ENCODE results near the gene PDHX.

DNA sequence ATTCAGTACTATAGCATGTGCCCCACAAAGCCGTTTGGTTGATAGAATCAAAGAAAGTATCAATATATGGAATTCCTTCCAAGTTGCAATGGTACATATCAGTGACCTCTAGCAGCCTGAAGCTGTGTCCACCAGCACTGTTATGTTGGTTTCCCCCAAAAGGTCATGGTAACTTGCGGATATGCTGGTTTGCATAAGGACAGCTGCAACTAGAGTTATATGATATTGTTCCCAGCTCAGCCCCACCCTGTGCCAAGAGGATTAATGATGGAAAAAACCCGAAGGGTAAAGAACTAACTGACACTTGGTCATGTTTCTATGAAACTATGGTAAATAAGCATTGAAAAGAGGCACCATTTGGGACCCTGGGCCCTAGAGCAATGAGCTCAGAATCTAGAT, 93.5 kb downstream of the PDHX start:
- TF ChIP-seq ETV6 (conservative IDR thresholded peaks at IDR 0.05 in 1 of 2, IDR thresholded peaks at IDR 0.05 in 1 of 2; ENCODE audit: borderline replicate concordance in 1 of 2, low read depth in 1 of 2) (no peak), CEBPB (IDR thresholded peaks at IDR 0.05; ENCODE audit: borderline replicate concordance in 1 of 2, low read depth in 2 of 2, low read length in 2 of 2) (no peak)
- TF ChIP-seq, protein P1, sequence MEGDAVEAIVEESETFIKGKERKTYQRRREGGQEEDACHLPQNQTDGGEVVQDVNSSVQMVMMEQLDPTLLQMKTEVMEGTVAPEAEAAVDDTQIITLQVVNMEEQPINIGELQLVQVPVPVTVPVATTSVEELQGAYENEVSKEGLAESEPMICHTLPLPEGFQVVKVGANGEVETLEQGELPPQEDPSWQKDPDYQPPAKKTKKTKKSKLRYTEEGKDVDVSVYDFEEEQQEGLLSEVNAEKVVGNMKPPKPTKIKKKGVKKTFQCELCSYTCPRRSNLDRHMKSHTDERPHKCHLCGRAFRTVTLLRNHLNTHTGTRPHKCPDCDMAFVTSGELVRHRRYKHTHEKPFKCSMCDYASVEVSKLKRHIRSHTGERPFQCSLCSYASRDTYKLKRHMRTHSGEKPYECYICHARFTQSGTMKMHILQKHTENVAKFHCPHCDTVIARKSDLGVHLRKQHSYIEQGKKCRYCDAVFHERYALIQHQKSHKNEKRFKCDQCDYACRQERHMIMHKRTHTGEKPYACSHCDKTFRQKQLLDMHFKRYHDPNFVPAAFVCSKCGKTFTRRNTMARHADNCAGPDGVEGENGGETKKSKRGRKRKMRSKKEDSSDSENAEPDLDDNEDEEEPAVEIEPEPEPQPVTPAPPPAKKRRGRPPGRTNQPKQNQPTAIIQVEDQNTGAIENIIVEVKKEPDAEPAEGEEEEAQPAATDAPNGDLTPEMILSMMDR (IDR thresholded peaks at IDR 0.05 in 2 of 3, conservative IDR thresholded peaks at IDR 0.05 in 1 of 3; ENCODE audit: control insufficient read depth in 2 of 3, extremely low read depth in 1 of 3, insufficient read depth in 1 of 3, low read depth in 3 of 3, low read length in 3 of 3) = no peak
- TF ChIP-seq, protein P2, sequence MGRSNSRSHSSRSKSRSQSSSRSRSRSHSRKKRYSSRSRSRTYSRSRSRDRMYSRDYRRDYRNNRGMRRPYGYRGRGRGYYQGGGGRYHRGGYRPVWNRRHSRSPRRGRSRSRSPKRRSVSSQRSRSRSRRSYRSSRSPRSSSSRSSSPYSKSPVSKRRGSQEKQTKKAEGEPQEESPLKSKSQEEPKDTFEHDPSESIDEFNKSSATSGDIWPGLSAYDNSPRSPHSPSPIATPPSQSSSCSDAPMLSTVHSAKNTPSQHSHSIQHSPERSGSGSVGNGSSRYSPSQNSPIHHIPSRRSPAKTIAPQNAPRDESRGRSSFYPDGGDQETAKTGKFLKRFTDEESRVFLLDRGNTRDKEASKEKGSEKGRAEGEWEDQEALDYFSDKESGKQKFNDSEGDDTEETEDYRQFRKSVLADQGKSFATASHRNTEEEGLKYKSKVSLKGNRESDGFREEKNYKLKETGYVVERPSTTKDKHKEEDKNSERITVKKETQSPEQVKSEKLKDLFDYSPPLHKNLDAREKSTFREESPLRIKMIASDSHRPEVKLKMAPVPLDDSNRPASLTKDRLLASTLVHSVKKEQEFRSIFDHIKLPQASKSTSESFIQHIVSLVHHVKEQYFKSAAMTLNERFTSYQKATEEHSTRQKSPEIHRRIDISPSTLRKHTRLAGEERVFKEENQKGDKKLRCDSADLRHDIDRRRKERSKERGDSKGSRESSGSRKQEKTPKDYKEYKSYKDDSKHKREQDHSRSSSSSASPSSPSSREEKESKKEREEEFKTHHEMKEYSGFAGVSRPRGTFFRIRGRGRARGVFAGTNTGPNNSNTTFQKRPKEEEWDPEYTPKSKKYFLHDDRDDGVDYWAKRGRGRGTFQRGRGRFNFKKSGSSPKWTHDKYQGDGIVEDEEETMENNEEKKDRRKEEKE (IDR thresholded peaks at IDR 0.05) = no peak
- TF ChIP-seq, protein P3, sequence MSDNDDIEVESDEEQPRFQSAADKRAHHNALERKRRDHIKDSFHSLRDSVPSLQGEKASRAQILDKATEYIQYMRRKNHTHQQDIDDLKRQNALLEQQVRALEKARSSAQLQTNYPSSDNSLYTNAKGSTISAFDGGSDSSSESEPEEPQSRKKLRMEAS (IDR thresholded peaks at IDR 0.05; ENCODE audit: low read depth, low read length) = no peak

Data from GM12878 (cell line).